ENCODE data around the gene MAP3K7.

- no peak for TF ChIP-seq ZNF274 (IDR thresholded peaks at IDR 0.05; ENCODE audit: low read depth, low read length)
- TF ChIP-seq SIN3A (IDR thresholded peaks at IDR 0.05; ENCODE audit: low read depth) = no peak
Measured at GRCh38 chr6:90467546-90467945, 119.3 kb downstream of the MAP3K7 start.

Measured in HCT116 (cell line).